T-helper 2 cell treated with Interferon-gamma antibody and Interleukin-4, amounts not matched to agents 100 ng/mL and 5 ng/mL, for 36 hours (primary cell): ENCODE data around the gene PATE1. TPM values are rescaled to one million over a fixed set of nuclear protein-coding genes. Genes with fewer than 3 reads are reported as not detected.

Experiments used
- intact Hi-C: fragments of 100-400 bp; cut with micrococcal nuclease; formaldehyde crosslinking; loops from one replicate; pipeline ENCODE4 v1.15.1; 2023
- total RNA-seq: library from RNA; stranded (reverse); gene quantifications from 2 replicates; pipeline ENCODE4 v1.2.3, GENCODE V29; 2022

Gene PATE1
- total RNA-seq, 1 donor from 2014 or later, result not detected

DNA sequence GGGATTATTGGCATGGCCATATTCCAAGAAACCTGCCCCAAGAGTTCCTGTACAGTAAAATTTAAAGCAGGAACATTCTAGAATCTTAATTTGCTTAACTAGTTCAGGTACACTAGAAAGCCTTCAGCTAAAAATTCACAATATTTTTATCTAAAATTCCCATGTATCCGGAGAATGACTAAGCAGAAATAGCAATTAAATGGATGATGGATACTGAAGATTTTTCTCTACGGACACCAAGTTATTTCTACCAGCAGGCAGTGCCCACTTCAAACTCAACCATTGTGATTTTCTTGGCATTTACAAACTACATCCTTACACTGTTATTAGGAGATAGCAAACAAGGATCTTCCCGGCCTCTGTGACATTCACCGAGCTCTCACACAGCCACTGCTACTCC, 44.7 kb downstream of the PATE1 start:
- intact Hi-C loops, result no loop called here

DNA sequence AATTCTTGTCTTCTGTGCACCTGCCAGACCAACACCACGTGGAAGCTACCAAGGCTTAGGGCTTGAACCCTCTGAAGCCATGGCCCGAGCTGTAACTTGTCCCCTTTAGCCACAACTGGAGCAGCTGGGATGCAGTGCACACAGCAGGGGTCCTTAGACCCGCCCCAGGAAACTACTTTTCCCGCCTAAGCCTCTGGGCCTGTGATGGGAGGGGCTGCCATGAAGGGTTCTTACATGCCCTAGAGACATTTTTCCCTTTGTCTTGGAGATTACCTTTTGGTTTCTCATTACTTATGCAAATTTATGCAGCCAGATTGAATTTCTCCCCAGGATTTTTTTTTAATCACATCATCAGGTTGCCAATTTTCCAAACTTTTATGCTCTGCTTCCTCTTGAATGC, 51.6 kb downstream of the PATE1 start:
- intact Hi-C loops, result no loop called here

Other genes with a start within 250 kb of the PATE1 start
- gene EI24, start 176.8 kb upstream of the PATE1 start, total RNA-seq, result 42.0 and 42.6 TPM in 2 replicates
- 176 and 186 TPM in 2 replicates for gene STT3A, start 153.4 kb upstream of the PATE1 start, total RNA-seq
- gene CHEK1, start 121.1 kb upstream of the PATE1 start, total RNA-seq, result 94.4 and 98.8 TPM in 2 replicates
- not detected in 2 replicates for gene ACRV1, start 65.4 kb upstream of the PATE1 start, total RNA-seq
- not detected in 2 replicates for gene PATE2, start 32.5 kb downstream of the PATE1 start, total RNA-seq
- not detected in 2 replicates for gene PATE3, start 41.8 kb downstream of the PATE1 start, total RNA-seq
- gene PATE4, start 87.0 kb downstream of the PATE1 start, total RNA-seq, result not detected in 2 replicates
- 15.6 and 16.8 TPM in 2 replicates for gene HYLS1, start 141.4 kb downstream of the PATE1 start, total RNA-seq
- 11.5 and 12.1 TPM in 2 replicates for gene PUS3, start 156.9 kb downstream of the PATE1 start, total RNA-seq
- gene DDX25, start 158.2 kb downstream of the PATE1 start, total RNA-seq, result 0.09 TPM in 1 of 2 replicates, not detected in the other
- gene VSIG10L2, start 199.8 kb downstream of the PATE1 start, total RNA-seq, result not detected in 2 replicates